NCI-H2107 (cell line): Measurements from ENCODE around the gene EVL.

Experiments used
- DNase-seq: peaks from one replicate; lab custom pipeline; 2025; lab: John Stamatoyannopoulos, UW

EVL gene

GRCh38 chr14:100109594-100109955 is 44.4 kb downstream of the EVL start:
- no peak for DNase-seq

GRCh38 chr14:100110816-100111215 is 45.6 kb downstream of the EVL start:
- DNase-seq, result no peak

DNA sequence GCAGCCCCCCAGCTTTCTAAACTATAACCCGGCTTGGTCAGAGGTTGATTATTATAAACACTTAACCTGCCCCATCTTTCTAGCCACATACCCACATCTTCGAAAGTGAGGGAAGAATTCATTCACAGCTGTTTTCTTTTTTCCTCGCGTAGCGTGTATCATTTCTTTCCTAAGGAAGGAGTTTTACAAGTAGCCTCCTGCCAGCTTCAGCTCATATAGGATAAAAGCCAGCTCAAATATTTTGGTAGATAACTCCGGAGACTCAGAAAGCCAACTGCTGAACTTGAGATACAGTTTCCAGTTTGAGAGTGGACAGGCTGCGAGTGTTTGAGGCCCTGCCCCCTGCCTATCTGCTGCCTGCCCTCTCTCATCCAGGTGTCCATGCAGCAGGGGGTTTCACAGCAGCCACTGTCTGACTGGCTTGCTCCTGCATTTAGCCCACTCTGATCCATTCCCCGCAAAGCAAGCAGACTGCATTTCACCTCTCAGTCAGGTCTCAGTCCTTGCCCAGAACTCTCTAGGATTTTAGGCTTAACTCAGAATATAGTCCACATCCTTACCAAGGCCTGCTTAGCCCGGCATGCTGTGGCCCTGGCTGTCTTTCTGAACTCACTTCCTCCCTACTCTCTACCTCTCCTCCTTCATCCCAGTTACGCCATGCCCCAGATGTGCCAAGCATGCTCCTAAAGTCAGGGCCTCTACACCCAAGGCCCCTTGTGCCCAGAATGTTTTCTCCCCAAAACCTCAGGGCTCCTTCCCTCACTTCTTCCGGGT is 46.9 kb downstream of the EVL start:
- DNase-seq, result no peak

DNA sequence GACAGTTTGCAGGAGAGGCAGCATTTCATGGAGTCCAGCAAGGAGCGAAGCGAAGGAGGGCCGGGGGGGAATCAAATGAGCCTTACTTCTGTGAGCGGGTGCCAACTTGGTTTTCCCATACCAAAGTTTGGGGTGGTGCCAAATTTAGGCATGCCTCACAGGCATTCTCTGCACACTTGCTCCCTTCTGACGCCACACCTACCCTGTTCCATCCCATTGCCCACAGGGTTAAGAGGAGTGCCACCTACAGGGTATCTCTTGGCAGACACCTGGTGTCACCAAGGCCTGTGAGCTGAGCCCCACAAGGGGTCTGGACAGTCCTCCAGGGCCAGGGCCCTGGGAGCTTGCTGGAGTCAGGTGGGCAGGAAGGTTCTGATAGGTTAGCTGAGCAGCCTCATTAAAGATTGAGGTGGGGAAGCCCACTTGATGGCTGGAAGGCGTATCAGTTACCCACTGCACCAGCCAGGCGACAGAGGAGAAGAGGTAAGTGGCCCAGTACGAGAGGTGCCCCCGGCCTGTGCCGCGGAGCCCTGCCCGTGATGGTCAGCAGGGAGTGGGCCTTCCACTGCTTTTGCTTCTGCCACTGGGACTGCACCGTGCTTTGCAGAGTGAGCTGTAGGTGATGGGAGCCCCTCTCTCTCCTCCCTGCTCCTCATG is 49.0 kb downstream of the EVL start:
- DNase-seq, result no peak

GRCh38 chr14:100115236-100115635 is 50.0 kb downstream of the EVL start:
- no peak for DNase-seq

DNA sequence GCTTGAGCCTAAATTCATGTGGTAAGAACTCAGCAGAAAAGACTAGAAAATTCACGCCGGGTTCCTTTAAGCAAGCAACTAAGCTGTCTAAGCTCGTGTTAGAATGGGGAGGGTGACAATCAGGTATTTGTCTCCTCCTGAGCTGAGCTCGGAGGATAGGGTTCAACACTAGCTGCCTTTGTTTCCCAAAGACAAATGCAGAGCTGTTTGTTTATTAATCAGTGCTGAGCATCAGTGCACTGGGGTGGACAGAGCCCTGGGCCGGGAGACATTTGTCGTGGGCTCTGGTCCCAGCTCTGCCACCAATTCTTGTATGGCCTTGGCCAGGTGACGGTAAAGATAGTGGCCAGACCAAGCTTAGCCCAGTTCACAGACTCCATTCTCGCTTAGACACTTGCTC is 50.5 kb downstream of the EVL start:
- no peak for DNase-seq

DNA sequence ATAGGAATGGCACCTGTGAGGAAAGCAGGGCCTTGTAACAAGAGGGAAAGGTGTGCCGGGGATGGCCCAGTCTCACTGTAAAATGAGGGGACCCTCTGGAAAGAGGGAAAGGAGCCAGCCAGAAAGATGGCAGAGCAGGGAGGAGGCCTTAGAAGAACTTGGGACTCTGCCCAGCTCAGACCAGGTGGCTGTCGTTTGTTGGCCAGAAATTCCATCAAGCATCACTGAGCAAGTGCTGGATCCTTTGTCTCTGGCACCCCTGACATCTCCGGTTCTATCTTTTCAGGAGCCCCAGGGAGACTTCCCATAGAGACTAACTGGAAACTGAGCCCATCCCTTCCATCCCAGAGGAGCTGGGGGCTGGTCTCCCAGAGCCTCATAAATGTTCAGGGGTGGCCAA is 50.9 kb downstream of the EVL start:
- no peak for DNase-seq

DNA sequence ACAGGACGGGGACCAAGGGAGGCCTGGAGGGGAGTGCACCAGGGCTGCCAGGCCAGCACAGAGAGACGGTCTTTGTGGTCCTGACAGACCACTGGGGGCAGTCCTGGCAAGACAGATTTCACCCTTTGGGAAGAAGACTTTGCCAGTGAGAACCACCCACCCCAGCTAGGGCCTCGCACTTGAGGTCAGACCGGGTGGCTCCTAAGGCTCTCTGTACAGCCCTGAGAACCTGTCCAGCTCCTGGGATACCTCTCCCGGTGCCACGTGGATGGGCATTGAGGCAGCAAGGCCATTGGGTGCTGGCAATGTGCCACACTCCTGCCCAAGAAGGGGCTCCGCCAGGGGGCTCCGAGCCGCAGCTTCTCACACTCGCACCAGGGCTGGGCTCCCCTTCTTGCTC is 51.8 kb downstream of the EVL start:
- DNase-seq, result no peak

GRCh38 chr14:100117633-100118395 is 52.6 kb downstream of the EVL start:
- peak; percentile 48 for DNase-seq

DNA sequence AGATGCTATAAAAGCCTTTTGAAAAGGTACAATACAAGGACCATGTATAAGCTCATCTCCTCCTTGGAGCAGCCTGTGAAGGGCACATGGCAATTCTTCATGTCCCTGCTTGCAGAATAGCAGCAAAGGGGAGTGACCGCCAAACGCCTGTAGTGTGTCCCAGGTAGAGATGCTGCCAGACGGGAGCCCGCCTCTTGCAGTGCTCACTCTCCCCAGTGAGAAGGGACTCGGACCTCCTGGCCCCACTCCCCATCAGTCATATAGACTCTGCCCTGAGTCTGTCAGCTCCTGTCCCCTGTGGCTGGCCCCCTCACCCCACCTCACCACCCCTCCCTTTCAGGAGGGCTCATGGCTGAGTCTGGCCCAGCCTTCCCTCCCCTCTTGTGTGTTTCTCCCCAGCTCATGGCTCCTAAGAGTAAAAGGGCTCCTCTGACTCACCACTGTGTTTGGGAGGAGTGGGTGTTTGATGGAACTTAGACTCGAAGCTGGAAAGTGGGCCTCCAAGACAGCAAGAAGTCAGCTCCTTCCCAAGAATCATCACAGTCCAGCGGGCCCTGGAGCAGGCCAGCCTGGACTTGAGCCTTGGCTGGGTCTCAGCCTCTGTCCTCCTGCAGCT is 53.3 kb downstream of the EVL start:
- no peak for DNase-seq

DNA sequence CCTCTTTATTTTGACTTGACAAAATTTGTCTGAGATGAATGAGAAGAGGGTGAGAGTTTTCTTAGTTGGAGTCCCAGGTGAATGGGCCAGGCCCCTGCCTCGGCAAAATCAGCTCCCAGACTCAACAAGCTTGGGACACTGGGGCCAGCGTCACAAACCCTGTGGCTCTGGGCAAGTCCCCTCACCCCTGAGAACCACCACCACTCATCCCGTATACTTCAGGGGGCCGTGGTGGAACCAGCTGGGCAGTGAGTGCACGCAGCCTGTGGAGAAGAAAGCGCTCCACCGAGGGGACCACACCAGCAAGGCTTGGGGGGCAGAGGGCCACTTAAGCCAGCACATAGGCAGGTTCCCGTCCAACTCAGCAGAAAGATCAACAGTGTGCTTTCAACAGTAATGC is 54.0 kb downstream of the EVL start:
- DNase-seq, result no peak

GRCh38 chr14:100120522-100121269 is 55.5 kb downstream of the EVL start:
- DNase-seq, result no peak

DNA sequence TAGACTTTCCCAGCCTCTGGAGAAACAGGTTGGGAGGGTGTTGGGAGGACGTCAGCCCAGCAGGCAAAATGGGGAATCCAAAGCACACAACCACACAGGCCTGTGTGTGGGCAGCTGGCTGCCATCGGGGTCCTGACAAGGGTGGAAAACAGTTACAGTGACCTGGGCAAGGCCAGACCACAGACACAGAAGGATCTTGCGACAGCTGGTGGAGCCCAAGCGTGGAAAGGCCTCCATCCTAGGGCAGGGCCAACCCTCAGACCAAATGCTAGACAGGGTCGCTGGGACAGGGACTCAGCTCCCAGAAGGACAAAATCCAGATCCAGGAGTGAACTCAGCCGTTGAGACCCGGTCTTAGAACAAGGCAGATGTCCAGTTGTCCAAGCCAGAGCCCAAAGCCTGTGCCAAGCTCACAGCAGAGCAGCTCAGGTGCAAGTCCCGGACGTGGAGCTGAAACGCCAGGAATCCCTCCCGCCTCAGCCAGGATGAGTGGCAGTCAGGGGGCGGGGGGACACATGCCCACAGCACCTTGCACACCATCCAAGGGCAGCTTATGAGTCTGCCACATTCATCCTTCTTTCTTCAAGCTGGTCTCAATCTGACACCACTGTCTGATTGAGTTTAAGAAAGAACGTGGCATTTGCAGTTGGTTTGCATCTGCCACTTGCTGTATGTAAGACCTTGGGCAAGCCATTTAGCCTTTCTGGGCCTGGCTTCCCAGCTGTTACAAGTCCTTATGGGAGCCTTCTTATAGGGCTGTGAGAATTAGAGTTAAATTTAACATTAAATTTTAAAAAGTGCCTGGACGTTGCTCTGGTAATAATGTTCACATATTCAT is 56.6 kb downstream of the EVL start:
- DNase-seq, result no peak

GRCh38 chr14:100122481-100123223 is 57.4 kb downstream of the EVL start:
- DNase-seq, result no peak

DNA sequence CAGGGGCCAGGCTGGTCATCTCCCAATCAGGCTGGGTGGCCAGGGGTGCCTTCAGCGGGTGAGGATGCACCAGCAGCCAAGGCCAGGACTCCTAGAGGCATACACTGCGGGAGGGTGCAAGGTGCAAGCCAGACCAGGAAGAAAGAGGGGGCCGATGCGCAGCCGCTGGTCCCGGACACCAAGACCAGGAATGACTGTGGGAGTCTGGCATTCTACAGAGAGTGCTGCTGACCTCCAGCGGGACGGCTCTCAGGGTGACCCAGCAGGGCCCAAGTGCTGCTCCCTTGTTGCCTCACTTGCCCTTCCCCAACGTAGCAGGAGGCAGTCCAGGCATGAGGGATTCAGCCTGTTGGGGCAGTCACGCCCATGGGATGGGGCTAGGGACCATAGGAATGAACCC is 58.4 kb downstream of the EVL start:
- no peak for DNase-seq

DNA sequence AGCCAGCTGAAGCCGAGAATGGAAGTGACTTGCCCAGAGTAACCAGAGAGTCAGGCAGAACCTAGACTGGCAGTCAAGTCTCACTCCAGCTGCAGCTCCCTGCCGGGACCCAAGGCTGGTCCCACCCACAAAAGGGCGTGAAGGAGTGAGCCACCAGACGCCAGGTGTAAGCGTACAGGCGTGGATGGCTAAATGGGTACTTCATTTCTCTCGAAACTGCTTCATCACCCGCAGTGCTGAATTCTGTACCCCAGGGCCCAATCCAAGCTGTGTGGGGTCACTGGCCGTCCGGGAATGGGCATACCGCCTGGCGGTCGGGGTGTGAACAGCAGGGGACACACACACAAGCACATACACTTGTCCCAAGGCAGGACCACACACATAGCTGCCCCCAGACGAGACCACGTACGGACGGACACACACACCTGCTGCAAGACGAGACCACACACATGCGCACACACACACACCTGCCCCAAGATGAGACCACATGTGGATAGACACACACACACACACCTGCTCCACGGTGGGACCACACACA is 59.4 kb downstream of the EVL start:
- peak; percentile 93 for DNase-seq

GRCh38 chr14:100126401-100126800 is 61.2 kb downstream of the EVL start:
- DNase-seq, result no peak

- no peak for DNase-seq
These were observed 62.7 kb downstream of the EVL start for GRCh38 chr14:100127853-100128455.

DNA sequence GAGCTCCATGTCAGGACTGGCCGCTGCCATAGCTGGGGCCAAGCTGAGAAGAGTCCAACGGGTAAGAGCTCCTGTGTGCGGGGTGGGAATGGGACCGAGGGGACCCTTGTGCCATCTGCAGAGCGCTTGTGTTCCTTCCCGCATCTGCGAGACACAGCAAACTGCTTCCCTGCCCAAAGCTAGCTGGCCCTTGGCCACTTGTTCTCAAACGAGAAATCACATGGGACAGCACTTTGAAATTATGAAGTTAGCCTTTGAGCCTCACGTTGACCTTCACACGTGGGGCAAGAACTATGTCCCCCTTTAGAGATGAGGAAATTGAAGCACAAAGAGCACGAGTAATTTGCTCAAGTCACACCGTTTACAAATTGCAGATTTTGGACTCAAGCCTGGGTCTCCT is 63.5 kb downstream of the EVL start:
- no peak for DNase-seq

GRCh38 chr14:100129161-100129589 is 64.0 kb downstream of the EVL start:
- DNase-seq, result no peak
